K562 (cell line): ENCODE results near the gene KAT2B. TPM values are rescaled to one million over a fixed set of nuclear protein-coding genes. Genes with fewer than 3 reads are reported as not detected.

Experiments
- BHLHE40 ChIP-seq: IDR thresholded peaks from 2 replicates; pipeline ENCODE4 v1.6.1; 2011; ENCODE audit warnings: low read length, improper control_type of control experiment
- DMBX1 ChIP-seq: fragments of 250-450 bp; sonication (Bioruptor Pico); IDR thresholded peaks from 2 replicates; pipeline ENCODE4 v1.8.0; 2022; ENCODE audit warnings: inconsistent platforms, mild to moderate bottlenecking, moderate library complexity, borderline replicate concordance
- DPF2 ChIP-seq: fragments of 450-650 bp; IDR thresholded peaks from 2 replicates; pipeline ENCODE4 v1.6.1; 2016
- ELF4 ChIP-seq: fragments of 450-650 bp; formaldehyde crosslinking; IDR thresholded peaks from 2 replicates; pipeline ENCODE4 v1.4.0; 2022; ENCODE audit warnings: missing genetic modification characterization
- EP300 ChIP-seq: IDR thresholded peaks from 2 replicates; pipeline ENCODE4 v1.6.1; 2012; ENCODE audit warnings: low read length, improper control_type of control experiment
- KLF10 ChIP-seq: fragments of 250-450 bp; sonication (Bioruptor Pico); IDR thresholded peaks from 2 replicates; pipeline ENCODE4 v1.6.1; 2021; ENCODE audit warnings: matching md5 sums
- KLF13 ChIP-seq: fragments of 450-650 bp; IDR thresholded peaks from 2 replicates; pipeline ENCODE4 v1.6.1; 2016; ENCODE audit warnings: missing genetic modification characterization, low read depth, mild to moderate bottlenecking, missing compliant biosample characterization, moderate library complexity, borderline replicate concordance
- NCOR1 ChIP-seq: fragments of 450-650 bp; IDR thresholded peaks from 2 replicates; pipeline ENCODE4 v1.6.1; 2016; ENCODE audit warnings: mild to moderate bottlenecking, moderate library complexity
- NR3C1 ChIP-seq: sonication (generic); formaldehyde crosslinking; IDR thresholded peaks from 2 replicates; pipeline ENCODE4 v1.8.1; 2022; ENCODE audit warnings: missing genetic modification reagents
- NR4A1 ChIP-seq, 2 experiments: fragments of 250-450 bp in 1 of 2; fragments of 450-650 bp in 1 of 2; sonication (Bioruptor Pico) in 1 of 2; IDR thresholded peaks; 2 replicates each; pipeline versions ENCODE4 v1.4.0 to v1.6.1; 2016 to 2020; ENCODE audit warnings: mild to moderate bottlenecking in 2 of 2, missing compliant biosample characterization in 1 of 2, missing genetic modification characterization in 1 of 2, moderate library complexity in 1 of 2
- RHOXF2B ChIP-seq: fragments of 250-450 bp; sonication (Bioruptor Pico); conservative IDR thresholded peaks from 2 replicates; pipeline ENCODE4 v1.5.1; 2021
- SLC30A9 ChIP-seq: fragments of 250-450 bp; sonication (Bioruptor Pico); IDR thresholded peaks from 2 replicates; pipeline ENCODE4 v1.8.0; 2022; ENCODE audit warnings: mild to moderate bottlenecking, moderate library complexity
- YBX1 ChIP-seq: fragments of 450-650 bp; IDR thresholded peaks from 2 replicates; pipeline ENCODE4 v1.7.1; 2016; ENCODE audit warnings: mild to moderate bottlenecking
- YY1 ChIP-seq, 3 experiments: IDR thresholded peaks; 2 replicates each; pipeline ENCODE4 v1.6.1; 2011; ENCODE audit warnings: low read length in 2 of 3, mild to moderate bottlenecking in 2 of 3, moderate library complexity in 2 of 3, borderline replicate concordance in 1 of 3, control low read depth in 1 of 3, low read depth in 1 of 3; ENCODE audit not compliant: insufficient read depth in 3 of 3, insufficient replicate concordance in 2 of 3, control insufficient read depth in 1 of 3, insufficient read length in 1 of 3; ENCODE audit errors: extremely low read depth in 1 of 3
- ZBED1 ChIP-seq: IDR thresholded peaks from 2 replicates; pipeline ENCODE4 v1.6.1; 2014
- ZNF133 ChIP-seq: fragments of 250-450 bp; sonication (Bioruptor Pico); IDR thresholded peaks from 2 replicates; pipeline ENCODE4 v1.4.0; 2020; ENCODE audit warnings: mild to moderate bottlenecking
- ZNF282 ChIP-seq: sonication (generic); formaldehyde crosslinking; IDR thresholded peaks from 2 replicates; pipeline ENCODE4 v1.8.1; 2023; ENCODE audit warnings: missing genetic modification reagents
- polyA plus RNA-seq, 8 experiments: library from polyadenylated mRNA; depleted of rRNA in 4 of 8; stranded (reverse) in 5 of 8; unstranded in 3 of 8; fragments of >200 nt; fragmentation: Nextera tagmentation in 2 of 8; fragmentation: Illumina TruSeq in 1 of 8; extraction: Ambion mirVana in 2 of 8; extraction: Trizol in 1 of 8; gene quantifications; 2 replicates each; pipeline versions ENCODE4 v1.2.1 to v1.2.3, GENCODE V29; 2011 to 2014; ENCODE audit warnings: inconsistent platforms in 1 of 8, missing spikeins in 1 of 8
- total RNA-seq, 7 experiments: library from RNA; depleted of rRNA in 6 of 7; stranded (reverse); fragments of >200 nt in 6 of 7; fragmentation: Illumina TruSeq in 2 of 7; extraction: Trizol in 2 of 7; gene quantifications; 2 replicates each; pipeline versions ENCODE4 v1.2.1 to v1.2.3, GENCODE V29; 2011 to 2021; ENCODE audit warnings: low replicate concordance in 1 of 7
- TF ChIP-seq, protein P1 (sequence below): fragments of 450-650 bp; formaldehyde crosslinking; IDR thresholded peaks from 2 replicates; pipeline ENCODE4 v1.4.0; 2022; ENCODE audit warnings: missing genetic modification characterization
- TF ChIP-seq, protein P2 (sequence below): fragments of 450-650 bp; IDR thresholded peaks from 2 replicates; pipeline ENCODE4 v1.6.1; 2018; ENCODE audit not compliant: partially characterized antibody
- TF ChIP-seq, protein P3 (sequence below): sonication (generic); formaldehyde crosslinking; IDR thresholded peaks from 2 replicates; pipeline ENCODE4 v1.8.0; 2022; ENCODE audit warnings: missing genetic modification reagents, mild to moderate bottlenecking, borderline replicate concordance
- TF ChIP-seq, protein P4 (sequence below): fragments of 450-650 bp; IDR thresholded peaks from 2 replicates; pipeline ENCODE4 v1.6.1; 2018; ENCODE audit warnings: mild to moderate bottlenecking, low read depth; ENCODE audit not compliant: partially characterized antibody

KAT2B gene
- total and polyA plus RNA-seq, 9 of the 15 experiments (the other 6 are each of a cell fraction or from before 2014, with no cell fraction given) = 3.3 to 14.9 (median 12.2) TPM

DNA sequence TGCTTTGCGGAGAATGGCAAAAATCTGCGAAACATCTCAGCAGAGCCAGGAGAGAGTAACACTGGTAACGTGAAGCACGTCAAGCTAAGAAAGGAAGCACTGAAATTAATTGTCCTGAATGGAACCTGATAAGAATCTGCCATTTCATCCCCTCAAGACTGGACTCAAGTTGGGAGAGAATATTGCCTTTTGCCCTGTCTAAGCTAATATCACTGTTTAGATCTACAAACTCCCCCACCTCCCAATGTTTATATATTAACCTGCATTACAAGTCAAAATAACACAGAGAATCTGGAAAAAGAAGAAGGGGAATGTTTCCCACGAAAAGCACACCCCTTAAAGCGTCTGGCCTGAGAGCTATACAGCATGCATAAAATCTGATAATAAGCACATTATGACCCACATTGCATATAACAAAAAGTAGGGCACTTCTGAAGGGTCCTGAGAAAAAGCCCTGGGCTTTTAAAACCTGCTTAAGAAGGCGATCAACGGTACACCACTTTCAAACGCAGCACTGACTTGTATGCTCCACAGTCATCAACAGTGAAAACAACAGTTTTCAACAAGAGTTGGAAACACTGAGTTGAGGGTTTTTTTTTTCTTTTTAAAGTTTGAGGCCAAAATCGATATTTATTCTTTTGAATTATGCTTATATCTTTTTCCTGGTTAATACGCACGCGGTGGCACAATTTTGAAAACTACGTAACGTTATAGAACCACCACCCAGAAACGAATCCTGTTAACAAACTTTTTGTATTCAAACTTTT is 1.4 kb upstream of the KAT2B start (continued):
- TF ChIP-seq NR4A1 (CRISPR knock-in tag; IDR thresholded peaks at IDR 0.05) = no peak
- no peak for TF ChIP-seq NR4A1 (tag; IDR thresholded peaks at IDR 0.05)
- no peak for TF ChIP-seq KLF13
- TF ChIP-seq EP300 = peak; percentile 3; the same call in 1 of the 2 replicates
- TF ChIP-seq ZNF133 = no peak
- no peak for TF ChIP-seq RHOXF2B (CRISPR knock-in tag)
- no peak for TF ChIP-seq KLF10 (CRISPR knock-in tag)
- TF ChIP-seq, protein P1, sequence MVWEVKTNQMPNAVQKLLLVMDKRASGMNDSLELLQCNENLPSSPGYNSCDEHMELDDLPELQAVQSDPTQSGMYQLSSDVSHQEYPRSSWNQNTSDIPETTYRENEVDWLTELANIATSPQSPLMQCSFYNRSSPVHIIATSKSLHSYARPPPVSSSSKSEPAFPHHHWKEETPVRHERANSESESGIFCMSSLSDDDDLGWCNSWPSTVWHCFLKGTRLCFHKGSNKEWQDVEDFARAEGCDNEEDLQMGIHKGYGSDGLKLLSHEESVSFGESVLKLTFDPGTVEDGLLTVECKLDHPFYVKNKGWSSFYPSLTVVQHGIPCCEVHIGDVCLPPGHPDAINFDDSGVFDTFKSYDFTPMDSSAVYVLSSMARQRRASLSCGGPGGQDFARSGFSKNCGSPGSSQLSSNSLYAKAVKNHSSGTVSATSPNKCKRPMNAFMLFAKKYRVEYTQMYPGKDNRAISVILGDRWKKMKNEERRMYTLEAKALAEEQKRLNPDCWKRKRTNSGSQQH (CRISPR knock-in tag) = no peak
- TF ChIP-seq, protein P2, sequence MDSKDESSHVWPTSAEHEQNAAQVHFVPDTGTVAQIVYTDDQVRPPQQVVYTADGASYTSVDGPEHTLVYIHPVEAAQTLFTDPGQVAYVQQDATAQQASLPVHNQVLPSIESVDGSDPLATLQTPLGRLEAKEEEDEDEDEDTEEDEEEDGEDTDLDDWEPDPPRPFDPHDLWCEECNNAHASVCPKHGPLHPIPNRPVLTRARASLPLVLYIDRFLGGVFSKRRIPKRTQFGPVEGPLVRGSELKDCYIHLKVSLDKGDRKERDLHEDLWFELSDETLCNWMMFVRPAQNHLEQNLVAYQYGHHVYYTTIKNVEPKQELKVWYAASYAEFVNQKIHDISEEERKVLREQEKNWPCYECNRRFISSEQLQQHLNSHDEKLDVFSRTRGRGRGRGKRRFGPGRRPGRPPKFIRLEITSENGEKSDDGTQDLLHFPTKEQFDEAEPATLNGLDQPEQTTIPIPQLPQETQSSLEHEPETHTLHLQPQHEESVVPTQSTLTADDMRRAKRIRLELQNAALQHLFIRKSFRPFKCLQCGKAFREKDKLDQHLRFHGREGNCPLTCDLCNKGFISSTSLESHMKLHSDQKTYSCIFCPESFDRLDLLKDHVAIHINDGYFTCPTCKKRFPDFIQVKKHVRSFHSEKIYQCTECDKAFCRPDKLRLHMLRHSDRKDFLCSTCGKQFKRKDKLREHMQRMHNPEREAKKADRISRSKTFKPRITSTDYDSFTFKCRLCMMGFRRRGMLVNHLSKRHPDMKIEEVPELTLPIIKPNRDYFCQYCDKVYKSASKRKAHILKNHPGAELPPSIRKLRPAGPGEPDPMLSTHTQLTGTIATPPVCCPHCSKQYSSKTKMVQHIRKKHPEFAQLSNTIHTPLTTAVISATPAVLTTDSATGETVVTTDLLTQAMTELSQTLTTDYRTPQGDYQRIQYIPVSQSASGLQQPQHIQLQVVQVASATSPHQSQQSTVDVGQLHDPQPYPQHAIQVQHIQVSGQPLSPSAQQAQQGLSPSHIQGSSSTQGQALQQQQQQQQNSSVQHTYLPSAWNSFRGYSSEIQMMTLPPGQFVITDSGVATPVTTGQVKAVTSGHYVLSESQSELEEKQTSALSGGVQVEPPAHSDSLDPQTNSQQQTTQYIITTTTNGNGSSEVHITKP = no peak
- TF ChIP-seq, protein P3, sequence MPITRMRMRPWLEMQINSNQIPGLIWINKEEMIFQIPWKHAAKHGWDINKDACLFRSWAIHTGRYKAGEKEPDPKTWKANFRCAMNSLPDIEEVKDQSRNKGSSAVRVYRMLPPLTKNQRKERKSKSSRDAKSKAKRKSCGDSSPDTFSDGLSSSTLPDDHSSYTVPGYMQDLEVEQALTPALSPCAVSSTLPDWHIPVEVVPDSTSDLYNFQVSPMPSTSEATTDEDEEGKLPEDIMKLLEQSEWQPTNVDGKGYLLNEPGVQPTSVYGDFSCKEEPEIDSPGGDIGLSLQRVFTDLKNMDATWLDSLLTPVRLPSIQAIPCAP (CRISPR knock-in tag) = no peak
- no peak for TF ChIP-seq DMBX1 (CRISPR knock-in tag)
- TF ChIP-seq YY1 (IDR thresholded peaks at IDR 0.05; ENCODE audit: borderline replicate concordance in 1 of 3, control insufficient read depth in 1 of 3, extremely low read depth in 1 of 3, insufficient read depth in 3 of 3, insufficient read length in 1 of 3, insufficient replicate concordance in 2 of 3, low read depth in 1 of 3, low read length in 2 of 3) = no peak
- no peak for TF ChIP-seq NR3C1 (CRISPR knock-in tag)
- peak; percentile 44; the same call in 1 of the 2 replicates for TF ChIP-seq BHLHE40
- 0 out of 2 replicates have a peak, but pooled peaks have one; percentile 34 for TF ChIP-seq NCOR1
- no peak for TF ChIP-seq ZBED1
- TF ChIP-seq, protein P4, sequence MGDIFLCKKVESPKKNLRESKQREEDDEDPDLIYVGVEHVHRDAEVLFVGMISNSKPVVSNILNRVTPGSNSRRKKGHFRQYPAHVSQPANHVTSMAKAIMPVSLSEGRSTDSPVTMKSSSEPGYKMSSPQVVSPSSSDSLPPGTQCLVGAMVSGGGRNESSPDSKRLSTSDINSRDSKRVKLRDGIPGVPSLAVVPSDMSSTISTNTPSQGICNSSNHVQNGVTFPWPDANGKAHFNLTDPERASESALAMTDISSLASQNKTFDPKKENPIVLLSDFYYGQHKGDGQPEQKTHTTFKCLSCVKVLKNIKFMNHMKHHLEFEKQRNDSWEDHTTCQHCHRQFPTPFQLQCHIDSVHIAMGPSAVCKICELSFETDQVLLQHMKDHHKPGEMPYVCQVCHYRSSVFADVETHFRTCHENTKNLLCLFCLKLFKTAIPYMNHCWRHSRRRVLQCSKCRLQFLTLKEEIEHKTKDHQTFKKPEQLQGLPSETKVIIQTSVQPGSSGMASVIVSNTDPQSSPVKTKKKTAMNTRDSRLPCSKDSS = no peak
- TF ChIP-seq ELF4 (CRISPR knock-in tag) = no peak
- TF ChIP-seq YBX1 = no peak
- TF ChIP-seq SLC30A9 (CRISPR knock-in tag) = no peak
- no peak for TF ChIP-seq ZNF282 (CRISPR knock-in tag)
- TF ChIP-seq DPF2 = peak; percentile 93
